ENCODE measurements around the gene RSU1.

RSU1 gene

DNA sequence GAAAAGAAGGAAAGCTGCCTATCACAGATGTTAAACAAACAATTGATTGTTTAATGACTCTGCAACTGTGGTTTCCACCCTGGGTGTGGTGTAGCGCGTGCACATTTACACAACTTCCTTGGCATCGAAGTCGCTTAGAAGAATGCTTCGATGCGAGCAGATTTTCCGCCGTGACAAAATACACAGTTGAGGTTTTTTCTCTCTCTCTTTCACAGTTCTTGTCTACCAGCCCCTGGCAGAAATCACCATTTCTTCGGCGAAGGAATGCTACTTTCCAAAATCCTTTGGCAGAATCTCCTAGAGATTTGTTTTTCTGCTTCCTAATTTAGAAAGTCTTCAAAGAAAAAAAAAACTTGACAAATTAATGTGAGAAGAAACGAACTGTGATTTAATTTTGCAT is 224.8 kb downstream of the RSU1 start:
- DNase-seq, result no peak

DNA sequence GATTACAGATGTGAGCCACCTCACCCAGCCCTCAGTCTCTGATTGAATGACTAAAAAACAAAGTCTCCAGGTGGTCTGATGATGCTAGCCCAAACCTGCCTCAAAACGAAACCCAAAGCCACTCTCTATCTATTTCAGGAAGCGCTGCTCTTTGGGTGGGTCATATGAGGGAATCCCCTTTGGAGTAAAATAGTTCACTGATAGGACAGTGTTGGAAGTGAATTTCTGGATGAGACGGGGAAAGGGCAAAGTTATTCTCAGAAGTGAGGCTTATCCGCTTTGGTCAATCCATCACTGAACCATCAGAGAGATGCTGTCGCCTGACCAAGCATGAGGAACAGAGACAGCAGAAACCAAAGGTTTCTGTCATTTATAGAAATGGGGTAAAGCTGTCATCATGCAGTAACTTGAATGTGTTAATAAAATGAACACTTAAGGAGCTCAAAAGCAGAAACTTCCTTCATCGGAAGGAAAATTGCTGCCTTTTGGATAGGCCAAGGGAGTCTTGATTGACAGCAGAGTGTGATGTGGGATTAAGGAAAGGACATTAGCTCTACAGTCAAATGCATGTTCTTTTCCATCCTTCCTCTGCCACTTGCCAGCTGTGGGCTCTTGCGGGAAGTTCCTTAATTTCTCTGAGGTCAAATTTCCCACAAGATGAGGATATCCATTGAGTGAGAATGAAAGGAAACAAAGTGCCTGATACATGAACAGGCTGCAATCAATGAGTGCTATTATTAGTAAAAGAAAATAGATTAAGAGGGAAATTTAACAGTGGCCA is 230.7 kb downstream of the RSU1 start:
- DNase-seq, result no peak

DNA sequence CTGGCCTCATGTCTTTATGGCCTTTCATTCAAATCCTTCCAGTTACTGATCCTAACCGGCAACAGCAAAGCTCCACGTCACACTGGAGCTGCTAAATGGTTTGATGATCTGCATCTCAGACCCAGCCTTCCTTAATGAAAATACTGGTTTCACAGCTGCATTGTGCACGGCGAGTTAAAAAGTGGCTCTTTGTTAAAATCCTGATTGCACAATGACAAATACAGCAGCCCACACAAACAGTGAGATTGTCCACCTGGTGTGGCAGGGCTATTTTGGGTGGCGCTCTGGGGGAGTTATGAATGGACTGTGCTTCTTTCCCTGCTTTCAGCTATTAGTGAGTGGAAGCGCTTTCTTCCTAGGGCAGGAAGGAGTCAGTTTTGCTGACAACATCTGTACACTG is 232.1 kb downstream of the RSU1 start:
- DNase-seq, result no peak

DNA sequence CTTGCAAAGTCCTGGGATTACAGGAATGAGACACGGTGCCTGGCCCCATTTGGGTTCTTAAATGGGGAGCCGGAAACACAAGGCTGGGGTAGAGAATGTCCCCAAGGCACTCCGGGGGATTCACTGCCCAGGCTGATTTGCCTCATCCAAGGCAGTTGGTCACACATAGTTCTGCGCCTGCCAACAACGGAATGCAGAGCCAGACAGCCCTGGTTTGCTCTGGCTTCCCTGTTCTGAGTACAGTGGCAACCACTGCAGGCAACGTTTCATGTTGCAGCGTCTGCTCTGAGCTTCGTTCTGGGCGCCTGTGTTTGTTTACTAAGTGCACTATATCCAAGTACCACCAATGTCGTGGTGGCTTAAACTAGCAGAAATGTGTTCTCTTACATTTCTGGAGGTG is 233.8 kb downstream of the RSU1 start:
- no peak for DNase-seq

DNA sequence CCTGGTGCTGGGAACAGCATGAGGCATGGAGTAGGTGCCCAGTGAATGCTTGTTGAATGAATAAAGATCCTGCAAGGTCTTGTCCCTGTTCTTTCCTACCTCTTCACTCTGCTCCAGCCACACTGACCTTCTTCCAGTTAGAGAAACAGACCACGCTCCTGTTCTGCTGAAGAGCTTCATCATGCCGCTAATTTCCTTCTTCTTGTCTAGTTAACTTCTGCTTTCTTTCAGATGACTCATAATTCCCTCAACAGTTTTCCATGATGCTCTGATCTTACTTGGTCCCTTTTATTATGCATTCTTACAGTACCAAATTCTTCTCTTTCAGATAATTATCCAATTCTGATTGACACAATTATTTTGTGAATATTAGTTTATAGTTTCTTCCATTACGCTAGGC is 236.0 kb downstream of the RSU1 start:
- no peak for DNase-seq

DNA sequence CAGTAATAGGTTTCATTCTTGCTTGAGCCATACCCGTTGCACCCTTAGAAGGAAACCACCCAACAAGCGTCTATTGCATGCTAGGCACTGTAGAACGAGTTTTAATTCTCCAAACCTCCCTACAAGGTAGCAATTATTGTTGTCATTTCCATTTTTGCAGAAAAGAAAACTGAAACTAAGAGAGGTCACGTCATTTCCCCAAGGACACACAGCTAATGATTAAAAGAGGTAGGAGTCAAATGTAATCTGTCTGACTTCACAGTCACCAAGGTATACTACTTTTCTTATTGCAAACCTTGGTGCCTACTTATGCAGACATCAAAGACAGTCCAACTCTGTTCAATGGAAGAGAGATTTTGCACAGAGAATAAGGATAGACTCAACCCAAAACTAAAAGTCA is 246.5 kb downstream of the RSU1 start:
- DNase-seq, result no peak

DNA sequence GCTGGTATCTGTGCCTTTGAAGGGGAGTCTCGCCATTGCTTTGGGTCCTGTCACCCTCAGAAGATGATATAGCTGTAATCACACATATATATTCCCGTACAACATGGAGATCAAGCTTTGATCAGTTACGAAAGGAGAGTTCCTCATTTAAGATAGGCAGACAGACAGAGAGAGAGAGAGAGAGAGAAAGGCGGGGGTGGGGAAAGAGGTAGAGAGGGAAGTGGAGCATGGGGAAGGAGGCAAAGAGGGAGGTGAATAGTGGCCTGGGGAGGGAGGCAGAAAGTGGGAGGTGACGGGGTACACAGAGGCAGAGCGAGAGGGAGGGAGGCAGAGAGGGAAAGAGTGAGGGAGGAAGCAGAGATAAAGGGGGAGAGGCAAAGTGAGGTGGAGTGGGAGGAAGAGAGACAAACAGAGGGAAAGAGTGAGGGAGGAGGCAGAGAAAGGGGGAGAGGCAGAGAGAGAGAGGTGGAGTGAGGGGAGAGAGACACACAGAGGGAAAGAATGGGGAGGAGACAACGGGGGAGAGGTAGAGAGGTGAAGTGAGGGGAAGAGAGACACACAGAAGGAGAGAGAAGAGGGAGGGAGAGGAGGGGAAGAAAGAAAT is 250.9 kb downstream of the RSU1 start:
- DNase-seq, result no peak

DNA sequence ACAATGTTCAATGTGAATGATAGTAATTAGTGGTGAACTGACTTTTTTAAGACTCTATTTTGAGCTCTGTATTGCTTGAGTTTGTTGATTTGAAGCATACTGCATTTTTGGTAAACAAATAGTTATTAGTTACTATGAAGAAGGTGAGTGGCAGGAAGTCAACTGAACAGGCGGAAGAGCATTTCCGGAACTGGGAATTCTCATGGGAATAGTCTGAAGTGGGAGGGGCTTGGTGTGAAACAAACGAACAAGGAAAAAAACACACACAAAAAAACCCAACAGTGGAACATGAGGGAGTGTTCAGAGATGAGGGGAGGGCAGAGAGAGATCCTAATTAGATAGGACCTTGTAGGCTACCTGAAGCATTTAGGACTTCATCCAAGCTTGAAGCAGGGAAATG is 251.6 kb downstream of the RSU1 start:
- no peak for DNase-seq

DNA sequence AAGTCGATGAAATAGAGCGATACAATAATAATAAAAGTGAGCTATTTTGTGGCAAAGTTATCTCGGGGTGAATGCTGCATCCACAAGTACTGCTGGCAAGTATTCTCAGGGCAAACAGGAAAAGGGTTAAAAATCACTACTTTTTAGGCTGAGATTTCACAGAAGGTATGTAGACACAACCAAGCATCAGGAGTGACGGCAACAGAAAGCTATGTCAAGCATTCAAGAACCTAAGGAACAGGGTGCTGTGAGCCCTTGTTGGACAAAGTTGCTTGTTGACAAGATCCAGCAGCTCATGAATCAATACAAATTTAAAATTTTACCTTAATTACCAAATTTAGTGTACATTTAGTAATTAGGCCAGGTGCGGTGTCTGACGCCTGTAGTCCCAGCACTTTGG is 254.3 kb downstream of the RSU1 start:
- DNase-seq, result no peak

DNA sequence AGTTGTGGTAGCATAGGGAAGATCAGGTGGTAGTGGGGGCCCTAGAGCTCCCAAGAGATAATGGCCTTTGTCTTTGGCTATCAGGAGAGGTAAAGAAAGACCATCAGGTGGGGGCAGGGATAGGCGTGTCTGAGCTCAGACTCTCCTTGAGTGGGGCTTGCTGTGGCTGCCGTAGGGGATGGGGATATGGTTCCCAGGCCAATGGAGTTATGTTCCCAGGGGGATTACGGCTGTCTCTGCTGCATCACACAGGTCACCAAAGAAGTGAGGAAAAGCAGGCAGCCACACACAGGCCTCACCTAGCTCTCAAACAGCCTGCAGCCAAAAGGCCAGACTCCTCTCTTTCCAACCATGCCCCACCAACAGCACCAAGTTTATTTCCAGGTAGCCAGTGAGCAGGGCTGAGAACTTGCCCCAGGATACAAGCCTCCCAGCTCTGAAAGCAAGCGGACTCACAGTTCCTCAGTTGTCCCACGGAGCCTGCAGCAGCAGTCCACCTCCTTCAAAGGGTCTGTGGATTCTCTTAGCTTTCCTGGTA is 257.9 kb downstream of the RSU1 start:
- DNase-seq, result no peak

DNA sequence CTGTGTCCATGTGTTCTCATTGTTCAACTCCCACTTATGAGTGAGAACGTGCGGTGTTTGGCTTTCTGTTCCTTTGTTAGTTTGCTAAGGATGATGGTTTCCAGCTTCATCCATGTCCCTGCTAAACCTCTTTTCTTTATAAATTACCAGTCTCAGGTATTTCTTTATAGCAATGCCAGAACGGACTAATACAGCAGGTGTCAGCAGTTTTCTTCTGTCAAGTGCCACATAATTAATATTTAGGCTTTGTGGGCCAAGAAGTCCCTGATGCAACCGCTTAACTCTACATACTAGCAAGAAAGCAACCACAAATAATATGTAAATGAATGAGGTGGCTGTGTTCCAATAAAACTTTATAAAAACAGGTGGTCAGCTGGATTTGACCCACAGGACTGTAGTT is 269.3 kb downstream of the RSU1 start:
- DNase-seq, result no peak

DNA sequence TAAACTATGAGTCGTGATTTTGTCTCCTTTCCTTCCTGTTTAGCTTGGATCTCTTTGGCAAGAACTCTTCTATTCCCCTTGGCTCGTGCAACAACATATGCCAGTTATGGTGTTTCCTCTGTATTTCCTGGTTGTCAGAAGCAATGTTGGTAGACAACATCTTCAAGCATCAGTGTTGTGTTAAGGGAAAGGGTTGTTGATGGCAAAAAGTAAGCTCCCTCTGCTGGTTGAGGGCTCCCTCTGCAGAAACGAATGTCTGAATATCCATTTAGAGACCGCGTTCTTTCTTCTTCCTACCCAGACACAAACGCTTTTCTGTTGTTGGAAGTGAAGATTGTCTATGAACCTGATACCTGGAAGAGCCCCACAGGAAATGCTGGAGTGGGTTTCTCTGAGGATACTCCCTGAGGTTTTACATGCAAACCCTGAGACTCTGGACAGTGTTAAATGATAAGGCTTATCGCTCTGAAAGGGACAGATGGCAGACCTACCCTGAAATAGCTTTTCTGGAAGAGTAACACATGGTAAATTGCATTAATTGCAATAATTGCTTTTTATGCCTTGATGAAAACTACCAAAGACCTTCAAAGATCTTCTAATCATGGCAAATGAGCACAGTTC is 272.0 kb downstream of the RSU1 start:
- peak; percentile 6 for DNase-seq

DNA sequence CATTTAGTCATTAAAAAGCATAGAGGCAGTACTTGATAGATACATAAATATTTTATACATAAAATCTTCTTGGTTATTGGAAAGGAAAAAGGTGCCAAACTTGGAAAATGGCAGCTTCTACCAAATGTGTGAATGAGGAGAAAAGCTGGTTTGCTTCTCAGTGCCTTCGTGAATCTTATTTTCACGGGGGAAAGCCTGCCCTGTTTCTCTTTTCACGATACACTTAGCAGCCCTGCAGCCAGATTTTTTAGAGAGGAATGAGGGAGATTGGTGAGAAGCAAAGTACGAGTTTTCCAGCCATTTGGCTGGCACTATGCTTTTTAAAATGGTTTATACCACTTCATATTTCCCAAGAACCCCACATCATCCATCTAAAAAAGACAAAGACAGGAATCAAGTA is 272.6 kb downstream of the RSU1 start:
- no peak for DNase-seq

DNA sequence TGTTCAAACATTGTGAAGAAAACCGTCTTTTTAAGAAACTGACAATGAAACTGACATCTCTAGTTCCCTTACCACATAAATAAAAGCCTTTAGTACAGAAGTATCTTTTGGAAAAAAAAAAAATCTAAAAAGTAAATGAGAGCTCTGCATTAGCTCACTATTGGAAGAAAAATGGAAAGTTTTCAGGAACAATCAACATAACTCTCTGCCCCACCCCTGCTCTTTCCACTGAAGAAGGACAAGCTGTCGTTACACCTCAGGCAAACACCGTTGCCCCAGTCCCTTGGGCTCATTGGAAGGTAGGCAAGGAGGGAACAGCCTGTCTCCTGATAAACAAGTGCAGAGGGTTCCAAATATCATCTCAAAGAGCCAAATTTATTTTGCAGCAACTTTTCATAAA is 273.1 kb downstream of the RSU1 start:
- DNase-seq, result no peak
